CD4-positive, alpha-beta T cell treated with Interleukin-17A for 1 hour (primary cell): ENCODE measurements around the gene CCSER1.
"Not testable (repeated sequence)": the region's sequence is repeated elsewhere in the genome, so short reads cannot be mapped to it uniquely, and the experiment has no call there.

ENCODE experiments used
- DNase-seq: peaks from one replicate; pipeline ENCODE4 v3.0.0-alpha.2; 2020

CCSER1 gene

GRCh38 chr4:90852237-90852636, 725.0 kb downstream of the CCSER1 start:
- no peak for DNase-seq

- DNase-seq: no peak
Measured at GRCh38 chr4:90855111-90855510, 727.9 kb downstream of the CCSER1 start.

GRCh38 chr4:90857081-90857820, 730.1 kb downstream of the CCSER1 start:
- no peak for DNase-seq

GRCh38 chr4:90875791-90876190, 748.6 kb downstream of the CCSER1 start:
- no peak for DNase-seq

- DNase-seq: no peak
Measured at GRCh38 chr4:90876296-90876695, 749.1 kb downstream of the CCSER1 start.

GRCh38 chr4:90883519-90883918, 756.3 kb downstream of the CCSER1 start:
- no peak for DNase-seq

- DNase-seq: no peak
Measured at GRCh38 chr4:90888571-90888970, 761.4 kb downstream of the CCSER1 start.

GRCh38 chr4:90889171-90889570, 762.0 kb downstream of the CCSER1 start:
- DNase-seq: no peak

GRCh38 chr4:90903413-90903812, 776.2 kb downstream of the CCSER1 start:
- DNase-seq: not testable (repeated sequence)

DNA sequence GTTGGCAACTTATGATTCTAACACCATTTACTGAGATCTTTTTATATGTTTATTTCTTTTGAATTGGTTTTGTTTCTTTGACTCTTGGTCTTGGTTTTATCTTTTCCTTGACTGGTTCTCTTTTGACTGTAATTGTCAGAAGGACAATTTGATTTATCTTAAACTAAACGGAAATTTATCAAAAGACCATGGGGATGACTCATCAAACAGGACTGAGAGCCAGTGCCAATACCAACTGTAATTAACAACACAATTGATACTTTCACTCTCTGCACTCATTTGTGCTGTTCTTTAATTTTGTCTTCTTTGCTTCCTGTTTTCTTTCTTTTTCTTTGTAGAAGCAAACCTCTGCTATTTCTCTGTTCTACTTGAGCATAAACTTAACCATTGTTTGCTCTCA, 776.8 kb downstream of the CCSER1 start:
- DNase-seq: no peak

DNA sequence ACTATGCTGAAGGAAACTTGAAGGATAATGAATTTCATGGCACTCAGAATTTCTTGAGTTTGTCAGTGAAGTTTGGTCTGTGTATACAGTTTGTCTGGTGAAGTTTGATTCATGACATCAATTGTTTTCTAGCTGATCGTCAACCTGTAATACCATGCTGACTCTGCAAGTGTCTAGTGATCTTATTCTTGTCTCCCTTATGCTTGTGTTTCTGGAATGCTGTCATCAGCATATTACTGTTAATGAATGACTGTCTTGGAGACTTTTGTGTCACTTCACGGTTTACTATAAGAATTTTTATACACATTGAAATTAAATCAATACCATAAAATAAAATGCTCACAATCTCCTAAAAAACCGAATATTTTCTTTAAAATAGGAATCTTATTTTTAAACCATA, 779.0 kb downstream of the CCSER1 start:
- no peak for DNase-seq

DNA sequence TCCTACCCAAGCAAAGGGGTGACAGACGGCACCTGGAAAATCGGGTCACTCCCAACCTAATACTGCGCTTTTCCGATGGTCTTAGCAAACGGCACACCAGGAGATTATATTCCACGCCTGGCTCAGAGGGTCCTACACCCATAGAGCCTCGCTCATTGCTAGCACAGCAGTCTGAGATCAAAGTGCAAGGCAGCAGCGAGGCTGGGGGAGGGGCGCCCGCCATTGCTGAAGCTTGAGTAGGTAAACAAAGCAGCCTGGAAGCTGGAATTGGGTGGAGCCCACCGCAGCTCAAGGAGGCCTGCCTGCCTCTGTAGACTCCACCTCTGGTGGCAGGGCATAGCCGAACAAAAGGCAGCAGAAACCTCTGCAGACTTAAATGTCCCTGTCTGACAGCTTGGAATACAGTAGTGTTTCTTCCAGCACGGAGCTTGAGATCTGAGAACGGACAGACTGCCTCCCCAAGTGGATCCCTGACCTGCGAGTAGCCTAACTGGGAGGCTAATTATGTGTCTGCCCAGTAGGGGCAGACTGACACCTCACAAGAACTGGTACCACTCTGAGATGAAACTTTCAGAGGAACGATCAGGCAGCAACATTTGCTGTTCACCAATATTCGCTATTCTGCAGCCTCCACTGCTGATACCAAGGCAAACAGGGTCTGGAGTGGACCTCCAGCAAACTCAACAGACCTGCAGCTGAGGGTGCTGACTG, 784.7 kb downstream of the CCSER1 start:
- DNase-seq: not testable (repeated sequence)

DNA sequence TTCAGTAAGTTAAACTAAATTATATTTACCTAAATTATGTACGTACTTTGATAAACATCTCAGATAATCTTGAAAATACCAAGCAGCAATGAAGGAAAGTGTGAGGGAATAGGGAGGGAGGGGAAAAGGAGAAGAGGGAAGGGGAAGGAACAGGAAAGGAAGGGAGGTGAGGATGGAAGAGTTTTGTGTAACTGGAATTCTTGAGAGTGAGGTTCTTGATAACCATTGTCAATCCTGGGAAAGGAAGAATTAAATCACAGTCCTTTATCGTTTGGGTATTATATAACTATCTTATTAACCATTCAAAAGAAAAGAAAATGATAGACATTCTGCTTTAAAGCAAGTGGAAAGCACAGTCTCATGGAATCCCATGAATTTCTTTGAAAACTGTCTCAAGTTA, 795.0 kb downstream of the CCSER1 start:
- no peak for DNase-seq

DNA sequence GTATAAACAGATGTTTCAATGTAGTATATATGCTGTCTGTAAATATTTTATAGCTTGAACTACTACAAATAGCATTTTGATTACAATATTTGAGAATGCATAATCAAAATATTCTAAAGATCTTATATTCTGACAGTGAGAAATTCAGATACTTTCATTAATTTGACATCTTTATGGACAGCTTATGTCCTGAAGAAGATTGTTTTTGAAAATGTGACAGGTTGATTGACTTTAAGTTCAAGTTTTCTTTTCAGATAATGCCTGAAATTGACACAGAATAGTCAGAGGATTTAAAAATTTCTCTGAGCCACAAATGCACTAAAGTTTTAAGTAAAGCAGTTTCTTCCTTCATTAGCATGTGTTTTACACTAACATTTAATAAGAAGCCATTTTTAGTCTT, 799.8 kb downstream of the CCSER1 start:
- DNase-seq: no peak

DNA sequence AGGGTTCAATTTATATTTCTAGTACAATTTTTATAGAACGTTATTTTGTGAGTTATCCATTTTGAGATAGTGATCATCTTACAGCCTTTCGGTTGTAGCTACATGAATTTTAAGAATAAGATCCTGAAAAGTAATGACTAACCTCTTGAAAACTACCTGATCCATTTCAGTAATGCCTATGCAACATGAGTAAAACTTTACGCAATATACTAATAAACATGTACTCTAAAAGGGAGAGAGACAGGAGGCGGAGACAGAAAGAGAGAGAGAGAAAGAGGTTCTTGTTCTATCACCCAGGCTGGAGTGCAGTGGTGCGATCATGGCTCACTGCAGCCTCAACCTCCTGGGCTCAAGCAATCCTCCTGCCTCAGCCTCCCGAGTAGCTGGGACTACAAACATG, 816.1 kb downstream of the CCSER1 start:
- DNase-seq: no peak

- no peak for DNase-seq
Measured at GRCh38 chr4:90946945-90947344, 819.8 kb downstream of the CCSER1 start.

DNA sequence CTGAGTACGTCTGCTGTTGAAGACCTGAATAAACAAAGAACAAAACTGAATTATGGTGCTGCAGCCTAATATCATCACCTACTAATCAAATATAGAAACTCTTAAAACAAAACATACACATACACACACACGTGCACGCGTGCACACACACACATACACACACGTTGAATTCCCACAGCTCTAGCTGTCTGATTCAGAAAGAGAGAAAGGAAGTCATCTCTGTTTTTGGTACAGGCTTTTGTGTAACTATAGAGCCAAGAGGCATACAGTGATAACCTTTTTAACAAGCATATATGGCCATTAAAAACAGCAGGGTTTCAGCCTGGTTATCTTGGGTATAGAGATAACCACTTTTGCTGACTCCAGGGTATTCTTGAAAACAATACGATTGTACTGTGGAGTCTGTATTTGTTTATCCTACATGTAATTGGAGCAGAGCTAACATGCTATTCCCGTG, 823.2 kb downstream of the CCSER1 start:
- DNase-seq: no peak

- DNase-seq: no peak
Measured at GRCh38 chr4:90951037-90951436, 823.8 kb downstream of the CCSER1 start.

DNA sequence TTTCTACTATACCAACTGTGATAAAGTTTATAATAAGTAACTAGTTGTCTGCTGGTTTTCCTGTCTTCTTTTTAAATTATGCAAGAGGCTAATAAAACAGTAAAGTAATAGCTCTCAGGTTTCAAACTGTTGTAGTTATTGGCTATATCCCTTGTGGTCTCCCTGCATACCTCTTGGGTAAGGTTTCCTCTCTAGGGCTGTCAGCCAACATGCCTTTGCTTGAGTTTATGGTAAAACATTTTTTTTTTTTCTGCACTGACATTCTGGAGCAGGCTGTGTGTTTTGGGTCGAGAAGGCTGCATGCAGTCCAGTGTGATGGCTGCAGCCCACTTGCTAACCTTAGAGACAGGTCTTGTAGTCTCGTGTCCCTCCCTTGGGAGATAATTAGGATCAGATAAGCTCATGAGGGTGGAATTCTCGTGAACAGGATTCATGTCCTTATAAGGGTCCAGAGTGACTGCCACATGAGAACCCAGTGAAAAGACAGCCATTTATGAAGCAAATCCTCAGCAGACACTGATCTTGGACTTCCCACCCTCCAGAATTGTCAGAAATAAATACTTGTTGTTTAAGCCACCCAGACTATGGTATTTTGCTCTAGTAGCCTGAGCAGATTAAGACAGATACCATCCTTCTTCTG, 831.2 kb downstream of the CCSER1 start:
- no peak for DNase-seq

- no peak for DNase-seq
Measured at GRCh38 chr4:90960433-90960832, 833.2 kb downstream of the CCSER1 start.

DNA sequence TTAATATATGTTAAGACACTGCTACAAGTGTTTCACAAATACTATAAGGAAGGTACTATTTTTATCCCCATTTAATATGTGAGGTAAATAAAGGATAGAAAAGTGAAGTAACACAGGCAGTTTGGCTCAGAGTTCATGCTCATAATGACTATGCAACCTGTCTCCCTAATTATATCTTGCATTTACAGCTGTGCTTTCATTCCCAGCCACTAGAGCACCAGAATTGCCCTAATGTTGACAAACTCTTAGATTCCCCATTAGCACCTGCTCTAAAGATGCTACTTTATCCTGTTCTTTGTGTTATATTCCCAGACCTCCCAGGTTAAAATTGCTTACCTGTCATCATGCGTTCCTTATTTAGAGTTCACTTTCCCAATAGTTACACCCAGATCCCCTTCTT, 833.6 kb downstream of the CCSER1 start:
- no peak for DNase-seq

- DNase-seq: no peak
Measured at GRCh38 chr4:90970021-90970420, 842.8 kb downstream of the CCSER1 start.

GRCh38 chr4:90977726-90978125, 850.5 kb downstream of the CCSER1 start:
- no peak for DNase-seq

DNA sequence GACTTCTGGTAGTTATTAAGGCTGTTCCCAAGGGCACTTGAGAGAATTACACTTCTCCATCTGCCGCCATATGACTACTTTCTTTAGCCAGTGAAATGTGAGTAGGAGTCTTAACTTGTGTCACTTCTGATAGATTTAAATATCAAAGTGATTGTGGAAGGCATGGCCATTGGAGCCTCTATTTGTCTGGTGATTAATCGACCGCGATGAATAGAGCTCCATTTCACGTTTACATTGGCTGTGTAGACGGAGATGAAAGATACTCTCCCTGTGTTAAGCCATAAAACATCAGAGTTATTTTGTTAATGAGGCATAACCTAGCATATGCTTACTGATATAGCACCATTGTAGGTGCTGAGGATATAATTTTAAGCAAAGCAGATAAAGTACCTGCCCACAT, 852.4 kb downstream of the CCSER1 start:
- no peak for DNase-seq
